HEK293T (cell line): ENCODE measurements around the gene RAB40A.
"Not testable (repeated sequence)": the region's sequence is repeated elsewhere in the genome, so short reads cannot be mapped to it uniquely, and the experiment has no call there.

Experiments used
- CTCF ChIA-PET: fragments of 350-600 bp; formaldehyde crosslinking; extraction: SDS; loops from one replicate; lab custom pipeline; 2021; ENCODE audit warnings: antibody characterized with exemption, inconsistent platforms; lab: Yijun Ruan, JAX
- POLR2A ChIA-PET: fragments of 350-600 bp; formaldehyde crosslinking; extraction: SDS; loops from one replicate; lab custom pipeline; 2020; ENCODE audit warnings: antibody characterized with exemption, inconsistent platforms; lab: Yijun Ruan, JAX
- DNase-seq: peaks from one replicate; pipeline ENCODE4 v3.0.0; 2012; ENCODE audit warnings: mixed read lengths; ENCODE audit errors: extremely low spot score
- ARNT ChIP-seq: fragments of 450-650 bp; IDR thresholded peaks from 2 replicates; pipeline ENCODE4 v1.6.1; 2017; ENCODE audit warnings: mild to moderate bottlenecking
- BHLHE40 ChIP-seq: fragments of 450-650 bp; IDR thresholded peaks from 2 replicates; pipeline ENCODE4 v1.6.1; 2016; ENCODE audit warnings: mild to moderate bottlenecking, moderate library complexity, borderline replicate concordance
- CTBP1 ChIP-seq: fragments of 450-650 bp; IDR thresholded peaks from 2 replicates; pipeline ENCODE4 v1.6.1; 2016; ENCODE audit warnings: borderline replicate concordance
- ELF4 ChIP-seq: fragments of 450-650 bp; IDR thresholded peaks from 2 replicates; pipeline ENCODE4 v1.6.1; 2017; ENCODE audit warnings: antibody characterized with exemption
- FOXA1 ChIP-seq: fragments of 450-650 bp; IDR thresholded peaks from 2 replicates; pipeline ENCODE4 v1.6.1; 2016; ENCODE audit warnings: mild to moderate bottlenecking
- FOXK2 ChIP-seq: fragments of 450-650 bp; IDR thresholded peaks from 2 replicates; pipeline ENCODE4 v1.6.1; 2016; ENCODE audit warnings: mild to moderate bottlenecking
- FOXM1 ChIP-seq: fragments of 450-650 bp; IDR thresholded peaks from 2 replicates; pipeline ENCODE4 v1.6.1; 2017; ENCODE audit warnings: mild to moderate bottlenecking, borderline replicate concordance
- HDGF ChIP-seq: fragments of 450-650 bp; IDR thresholded peaks from 2 replicates; pipeline ENCODE4 v1.6.1; 2017; ENCODE audit warnings: antibody characterized with exemption, borderline replicate concordance
- L3MBTL2 ChIP-seq: fragments of 450-650 bp; conservative IDR thresholded peaks from 2 replicates; pipeline ENCODE4 v1.6.1; 2016; ENCODE audit warnings: mild to moderate bottlenecking
- LEF1 ChIP-seq: fragments of 450-650 bp; IDR thresholded peaks from 2 replicates; pipeline ENCODE4 v1.6.1; 2017; ENCODE audit warnings: mild to moderate bottlenecking, borderline replicate concordance
- NFRKB ChIP-seq: fragments of 450-650 bp; IDR thresholded peaks from 2 replicates; pipeline ENCODE4 v1.6.1; 2016; ENCODE audit warnings: mild to moderate bottlenecking, moderate library complexity
- PKNOX1 ChIP-seq: fragments of 450-650 bp; IDR thresholded peaks from 2 replicates; pipeline ENCODE4 v1.6.1; 2016
- SP1 ChIP-seq: fragments of 450-650 bp; IDR thresholded peaks from 2 replicates; pipeline ENCODE4 v1.6.1; 2017
- SUZ12 ChIP-seq: fragments of 450-650 bp; IDR thresholded peaks from 2 replicates; pipeline ENCODE4 v1.6.1; 2016; ENCODE audit warnings: mild to moderate bottlenecking
- TARDBP ChIP-seq: fragments of 450-650 bp; IDR thresholded peaks from 2 replicates; pipeline ENCODE4 v1.6.1; 2016
- ZNF384 ChIP-seq: fragments of 450-650 bp; IDR thresholded peaks from 2 replicates; pipeline ENCODE4 v1.6.1; 2016

RAB40A gene

DNA sequence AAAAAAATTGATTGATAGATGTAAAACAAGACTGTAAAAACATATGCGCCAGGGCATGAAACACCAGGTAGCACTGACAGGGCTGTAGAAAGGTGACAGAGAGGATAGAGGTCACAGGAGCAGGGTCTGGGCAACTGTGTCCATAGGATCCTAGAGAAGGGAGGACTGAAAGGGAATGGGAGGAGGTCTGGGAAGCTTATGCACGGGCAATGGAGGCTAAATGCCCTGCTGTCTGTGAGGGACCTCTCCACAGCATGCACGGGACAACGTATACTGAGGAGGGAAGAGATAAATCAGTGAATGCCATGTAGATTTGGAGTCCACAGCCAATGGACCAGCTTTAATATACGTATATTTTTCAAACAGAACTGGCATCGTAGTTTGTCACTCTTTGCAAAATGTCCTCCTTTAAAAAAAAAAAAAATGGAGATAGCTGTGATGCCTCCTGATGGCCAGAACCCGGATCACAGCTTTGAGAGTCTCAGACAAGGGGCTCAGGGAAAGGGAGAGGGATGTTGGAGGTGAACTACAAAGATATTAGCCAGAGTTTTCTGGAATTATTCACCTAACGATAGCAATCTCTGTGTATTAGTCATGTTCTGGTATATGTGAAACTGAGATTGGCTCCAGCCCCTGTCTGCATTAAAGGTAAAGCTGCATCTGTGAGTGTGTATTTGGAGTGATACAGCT lies 16.0 kb downstream of the RAB40A start:
- POLR2A ChIA-PET = no interaction called here
- DNase-seq = peak; percentile 20
- CTCF ChIA-PET = interaction anchor here (0.6 to 3.1 kb wide), 3 partner anchors 13 to 162 kb away, joined by 3 to 22 read pairs (median 7); no protein-coding TSS in a partner anchor
- no peak for TF ChIP-seq CTBP1
- peak; percentile 70 for TF ChIP-seq ZNF384

DNA sequence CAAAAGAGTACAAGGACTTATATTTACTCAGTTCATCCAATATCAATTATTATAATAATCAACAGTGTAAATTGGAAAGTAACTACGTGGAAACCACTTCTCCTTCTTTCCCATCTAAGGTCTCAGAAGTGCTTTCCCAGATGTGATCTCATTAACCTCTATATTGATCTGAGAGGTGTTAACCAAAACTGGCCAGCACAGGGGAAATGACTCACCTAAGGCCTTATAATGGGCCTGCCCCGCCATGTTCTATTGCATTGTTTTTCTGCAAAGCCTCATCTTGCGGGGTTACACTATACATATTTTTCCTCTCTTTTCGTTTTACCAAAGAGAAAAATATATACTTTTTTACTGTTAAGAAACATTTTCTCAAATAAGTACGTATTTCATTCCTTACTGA lies 20.5 kb downstream of the RAB40A start:
- CTCF ChIA-PET = interaction anchor here (1.6 kb wide), 1 partner anchor 9 kb away, joined by 9 read pairs; no protein-coding TSS in a partner anchor
- POLR2A ChIA-PET = no interaction called here
- no peak for TF ChIP-seq L3MBTL2
- no peak for TF ChIP-seq LEF1
- no peak for TF ChIP-seq ELF4
- TF ChIP-seq FOXA1 = no peak
- no peak for DNase-seq

DNA sequence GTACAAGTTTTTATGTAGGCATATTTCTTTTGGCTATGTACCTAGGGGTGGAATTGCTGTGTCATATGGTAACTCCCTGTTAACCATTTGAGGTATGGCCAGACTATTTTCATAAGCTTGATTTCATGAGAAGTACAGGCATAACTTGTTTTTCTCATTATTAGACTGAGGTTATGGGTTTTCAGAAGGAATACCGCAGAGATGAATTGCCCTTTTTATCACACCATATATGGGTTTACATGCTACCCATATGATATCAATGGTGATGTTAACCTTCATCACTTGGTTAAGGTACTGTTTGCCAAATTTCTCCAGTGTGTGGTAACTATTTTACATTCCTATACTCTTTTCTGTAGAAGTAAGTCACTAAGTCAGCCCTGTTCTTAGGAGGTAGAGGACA lies 23.5 kb downstream of the RAB40A start:
- ChIA-PET CTCF (no interaction called here), POLR2A (no interaction called here)
- TF ChIP-seq L3MBTL2 (no peak), HDGF (no peak), PKNOX1 (no peak), ARNT (no peak), FOXM1 (no peak), SUZ12 (no peak), TARDBP (no peak), ELF4 (no peak)
- DNase-seq = no peak

GRCh38 chrX:103493578-103493977 lies 25.7 kb downstream of the RAB40A start:
- DNase-seq, POLR2A ChIA-PET, CTCF ChIA-PET: not testable (repeated sequence)

DNA sequence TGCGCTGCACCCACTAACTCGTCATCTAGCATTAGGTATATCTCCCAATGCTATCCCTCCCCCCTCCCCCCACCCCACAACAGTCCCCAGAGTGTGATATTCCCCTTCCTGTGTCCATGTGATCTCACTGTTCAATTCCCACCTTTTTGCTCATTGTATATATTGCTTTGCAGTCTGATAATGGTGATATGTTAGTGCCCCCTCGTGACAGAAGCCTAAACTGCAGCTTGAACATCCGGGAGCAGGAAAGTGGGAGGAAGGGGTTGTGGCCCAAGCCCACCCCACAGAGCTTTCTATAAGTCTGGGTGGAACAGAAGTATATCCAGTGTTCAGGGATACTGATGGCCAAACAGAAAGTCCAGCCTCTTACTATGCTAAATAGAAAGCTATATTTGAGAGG lies 29.6 kb downstream of the RAB40A start:
- peak; percentile 70 for DNase-seq
- POLR2A ChIA-PET = not testable (repeated sequence)
- TF ChIP-seq L3MBTL2 = peak; percentile 92
- CTCF ChIA-PET = interaction anchor here (0.6 to 2.1 kb wide), 15 partner anchors 9 to 811 kb away, joined by 3 to 22 read pairs (median 4); no protein-coding TSS in a partner anchor

GRCh38 chrX:103488794-103489193 lies 30.5 kb downstream of the RAB40A start:
- no peak for TF ChIP-seq ELF4
- no peak for TF ChIP-seq PKNOX1
- TF ChIP-seq FOXM1 = no peak
- TF ChIP-seq CTBP1 = no peak
- TF ChIP-seq NFRKB = no peak
- TF ChIP-seq LEF1 = no peak
- no peak for TF ChIP-seq FOXA1
- no peak for TF ChIP-seq FOXK2
- no peak for TF ChIP-seq SUZ12
- DNase-seq = no peak
- POLR2A ChIA-PET = no interaction called here
- CTCF ChIA-PET = interaction anchor here (0.5 to 2.1 kb wide), 10 partner anchors 10 to 240 kb away, joined by 3 to 22 read pairs (median 4); no protein-coding TSS in a partner anchor

DNA sequence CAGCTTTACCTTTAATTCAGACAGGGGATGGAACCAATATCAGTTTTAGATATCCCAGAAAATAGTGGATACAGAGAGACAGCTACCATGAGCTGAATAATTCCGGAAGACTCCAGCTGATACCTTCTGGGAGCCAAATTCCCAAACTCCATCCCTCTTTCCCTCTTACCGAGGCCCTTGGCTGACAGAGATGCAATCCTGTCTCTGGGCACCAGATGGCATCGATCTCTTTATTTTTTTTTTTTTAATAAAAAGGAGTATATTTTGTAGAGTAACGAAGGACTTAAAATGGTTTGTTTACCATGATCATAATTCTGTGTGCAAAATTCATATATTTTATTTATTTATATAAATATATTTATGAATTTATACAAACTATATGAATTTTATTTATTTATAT lies 31.0 kb downstream of the RAB40A start:
- peak; percentile 71 for DNase-seq
- ChIA-PET POLR2A (no interaction called here), CTCF (interaction anchor here (0.6 to 1.5 kb wide), 2 partner anchors 15 to 310 kb away, joined by 3 read pairs; no protein-coding TSS in a partner anchor)
- TF ChIP-seq ZNF384 (peak; percentile 74; the same call in 1 of the 2 replicates), TARDBP (no peak)

- no peak for DNase-seq
- ChIA-PET POLR2A (no interaction called here), CTCF (interaction anchor here (1.2 kb wide), 1 partner anchor 9 kb away, joined by 3 read pairs; no protein-coding TSS in a partner anchor)
- TF ChIP-seq LEF1 = no peak
- TF ChIP-seq ZNF384 = peak; percentile 25; the same call in 1 of the 2 replicates
Observed at GRCh38 chrX:103483720-103484119, 35.6 kb downstream of the RAB40A start.

DNA sequence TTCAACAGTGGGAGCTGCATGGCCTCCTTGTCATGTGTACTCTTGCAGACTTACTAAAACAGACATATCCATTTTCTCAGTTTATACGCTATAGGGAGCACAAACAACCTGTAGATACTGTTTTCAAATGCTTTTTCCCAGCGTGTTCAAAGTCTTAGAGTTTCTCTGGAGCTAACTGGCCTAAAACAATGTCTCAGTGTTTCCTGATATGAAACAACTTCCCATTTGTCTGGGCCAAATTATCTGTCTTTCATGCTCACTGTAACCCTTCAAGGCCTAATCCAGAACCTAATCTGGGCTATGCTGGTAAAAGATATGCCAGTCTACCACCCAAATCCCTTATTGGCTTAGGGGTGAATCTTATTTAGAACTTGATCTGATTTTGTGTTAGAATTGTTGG lies 38.8 kb downstream of the RAB40A start:
- DNase-seq = no peak
- POLR2A ChIA-PET = no interaction called here
- CTCF ChIA-PET = interaction anchor here (1.7 kb wide), 1 partner anchor 9 kb away, joined by 4 read pairs; no protein-coding TSS in a partner anchor
- TF ChIP-seq ELF4 (no peak), ZNF384 (no peak), FOXA1 (no peak), NFRKB (no peak), FOXM1 (no peak), CTBP1 (no peak), PKNOX1 (no peak), SUZ12 (no peak), HDGF (no peak), SP1 (no peak), BHLHE40 (no peak), TARDBP (no peak), ARNT (no peak), FOXK2 (no peak), L3MBTL2 (no peak), LEF1 (no peak)
